ENCODE results near the gene INTS7.
A peak's percentile ranks its signal among the peaks of the same experiment; 100 is the strongest.
"Not testable (repeated sequence)": the region's sequence is repeated elsewhere in the genome, so short reads cannot be mapped to it uniquely, and the experiment has no call there.

The INTS7 gene

DNA sequence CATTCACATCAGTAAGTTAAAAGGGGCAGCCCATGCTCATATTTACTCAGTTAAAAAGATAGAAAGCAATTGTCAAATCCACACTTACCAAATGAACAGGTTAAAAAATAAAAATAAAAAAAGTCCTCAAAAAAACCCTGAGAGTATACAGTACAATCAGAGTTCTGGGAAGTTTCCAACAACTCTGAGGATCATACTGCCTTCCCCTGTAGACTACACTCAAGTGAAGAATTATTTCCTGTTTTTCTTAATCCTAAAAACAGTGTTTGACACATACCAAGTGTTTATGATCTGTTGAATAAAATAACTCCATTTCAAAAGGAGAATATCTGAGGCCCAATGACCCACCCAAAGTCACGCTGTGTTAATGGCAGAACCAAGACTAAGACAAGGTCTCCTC, 61.8 kb downstream of the INTS7 start:
- DNase-seq, result no peak

- no peak for DNase-seq
Measured at GRCh38 chr1:211968200-211968834, 67.0 kb downstream of the INTS7 start.

GRCh38 chr1:211967704-211968103, 67.7 kb downstream of the INTS7 start:
- DNase-seq, result no peak

- DNase-seq, result no peak
Measured at GRCh38 chr1:211965108-211965805, 70.1 kb downstream of the INTS7 start.

GRCh38 chr1:211959680-211960079, 75.7 kb downstream of the INTS7 start:
- DNase-seq, result no peak

DNA sequence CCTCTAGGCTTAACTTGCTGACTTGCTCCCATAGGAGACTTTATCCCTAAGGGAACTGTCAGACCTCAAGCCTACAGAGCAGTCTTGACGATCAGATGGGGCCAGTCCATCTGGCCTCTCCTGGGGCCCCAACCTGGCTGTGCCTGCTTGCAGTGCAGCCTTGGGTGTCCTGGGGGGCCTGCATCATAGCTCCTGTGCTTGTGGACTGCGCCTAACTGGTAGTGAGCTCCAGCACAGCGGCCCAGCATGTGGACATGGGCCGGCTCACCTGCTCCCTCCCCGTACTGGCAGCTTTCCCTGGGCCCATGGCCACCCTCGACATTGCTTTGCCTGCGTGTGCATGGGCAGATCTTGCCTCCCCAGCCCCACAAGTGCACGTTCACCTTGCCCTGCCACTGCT, 76.1 kb downstream of the INTS7 start:
- no peak for DNase-seq

GRCh38 chr1:211954028-211954427, 81.3 kb downstream of the INTS7 start:
- DNase-seq, result not testable (repeated sequence)

DNA sequence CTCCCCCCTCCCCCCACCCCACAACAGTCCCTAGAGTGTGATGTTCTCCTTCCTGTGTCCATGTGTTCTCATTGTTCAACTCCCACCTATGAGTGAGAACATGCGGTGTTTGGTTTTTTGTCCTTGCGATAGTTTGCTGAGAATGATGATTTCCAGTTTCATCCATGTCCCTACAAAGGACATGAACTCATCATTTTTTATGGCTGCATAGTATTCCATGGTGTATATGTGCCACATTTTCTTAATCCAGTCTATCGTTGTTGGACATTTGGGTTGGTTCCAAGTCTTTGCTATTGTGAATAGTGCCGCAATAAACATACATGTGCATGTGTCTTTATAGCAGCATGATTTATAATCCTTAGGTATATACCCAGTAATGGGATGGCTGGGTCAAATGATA, 81.8 kb downstream of the INTS7 start:
- not testable (repeated sequence) for DNase-seq

- no peak for DNase-seq
Measured at GRCh38 chr1:211952299-211952698, 83.1 kb downstream of the INTS7 start.

DNA sequence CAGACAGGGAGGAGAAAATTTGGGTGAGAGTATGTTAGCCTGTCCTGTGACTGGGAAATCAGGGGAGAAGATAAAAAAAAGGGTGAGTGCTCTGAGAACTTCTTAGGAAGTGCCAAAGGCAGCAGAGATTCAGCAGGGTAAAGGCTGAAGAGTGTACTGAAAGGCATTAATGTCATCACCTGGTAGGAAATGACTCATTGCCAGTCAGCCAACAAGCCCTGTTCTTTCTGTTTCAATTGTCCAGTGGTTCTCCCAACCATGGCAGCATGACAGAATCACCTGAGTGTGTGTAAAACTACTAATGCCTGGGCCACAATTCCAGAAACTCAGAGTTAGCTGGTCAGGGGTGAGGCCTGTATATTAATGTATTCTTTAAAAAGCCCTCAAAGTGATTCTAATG, 83.5 kb downstream of the INTS7 start:
- DNase-seq, result no peak

GRCh38 chr1:211948377-211948776, 87.0 kb downstream of the INTS7 start:
- no peak for DNase-seq

DNA sequence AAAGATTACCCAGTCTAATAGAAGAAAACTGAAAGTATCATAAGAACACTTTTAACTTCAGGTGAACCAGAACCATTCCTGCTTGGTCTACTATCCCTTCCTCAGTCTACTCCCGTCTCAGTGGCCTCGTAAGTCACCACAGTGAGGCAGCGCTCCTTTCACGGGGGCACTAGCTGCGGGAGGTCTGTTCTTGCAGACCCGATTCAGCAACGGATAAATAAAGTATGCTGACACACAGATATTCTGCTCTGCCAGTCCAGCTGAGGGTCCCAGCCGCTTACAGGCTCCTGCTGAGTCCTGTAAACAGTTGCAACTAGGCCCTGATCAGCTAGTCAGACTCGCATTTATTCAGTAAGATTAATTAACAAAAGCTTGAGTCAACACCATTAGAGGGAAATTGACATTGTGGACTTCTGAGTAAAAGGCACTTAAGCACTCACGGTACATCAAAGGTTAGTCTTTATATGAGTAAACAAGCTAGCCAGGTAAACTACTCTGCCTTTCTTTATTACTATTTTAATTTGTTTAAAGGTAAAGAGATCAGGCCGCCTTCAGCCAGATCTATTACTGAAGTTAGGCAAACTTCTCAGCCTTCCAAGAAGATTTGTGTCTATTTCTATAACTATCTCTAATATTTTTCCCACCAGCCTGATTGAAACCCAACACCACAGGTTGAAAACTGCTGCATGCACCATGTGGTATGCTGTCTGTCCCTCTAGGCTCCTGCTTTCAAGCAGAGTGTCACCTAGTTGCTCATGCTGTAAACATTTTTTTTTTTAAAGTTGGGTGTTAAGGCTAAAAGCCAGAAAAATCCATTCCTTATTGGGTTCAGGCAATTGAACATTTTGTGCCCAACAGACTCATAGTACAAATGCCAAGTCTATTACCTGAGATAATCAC, 87.7 kb downstream of the INTS7 start:
- no peak for DNase-seq

GRCh38 chr1:211944733-211945500, 90.4 kb downstream of the INTS7 start:
- peak; percentile 44 for DNase-seq

- DNase-seq, result no peak
Measured at GRCh38 chr1:211942583-211942982, 92.8 kb downstream of the INTS7 start.

DNA sequence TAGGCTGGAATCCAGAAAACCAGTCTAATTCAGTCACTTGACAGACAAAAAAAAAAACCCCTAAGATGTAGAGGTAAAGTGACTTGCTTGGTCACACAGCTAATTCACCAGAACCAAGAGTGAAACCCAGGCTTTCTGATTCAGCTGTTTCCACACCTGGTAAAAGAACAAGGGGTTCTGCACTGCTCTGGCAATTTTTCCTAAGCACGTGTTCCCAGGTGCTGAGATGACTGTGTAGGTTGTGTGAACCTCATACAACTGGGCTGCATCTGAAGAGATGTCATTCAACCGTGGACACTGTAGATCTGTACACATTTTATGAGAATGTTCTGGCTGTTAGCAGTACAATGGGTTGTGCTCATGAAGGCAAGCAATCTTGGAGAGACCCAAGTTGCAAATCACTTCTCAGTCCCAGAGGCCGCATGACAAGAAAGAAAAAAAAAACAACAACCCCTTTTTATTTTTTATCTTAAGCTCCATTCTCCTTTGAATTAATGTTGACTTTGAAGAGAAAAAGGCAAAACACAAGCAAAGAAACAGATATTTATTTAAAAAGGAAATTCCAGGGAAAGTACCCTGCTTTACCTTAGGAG, 95.4 kb downstream of the INTS7 start:
- no peak for DNase-seq

- no peak for DNase-seq
Measured at GRCh38 chr1:211938561-211938997, 96.8 kb downstream of the INTS7 start.

DNA sequence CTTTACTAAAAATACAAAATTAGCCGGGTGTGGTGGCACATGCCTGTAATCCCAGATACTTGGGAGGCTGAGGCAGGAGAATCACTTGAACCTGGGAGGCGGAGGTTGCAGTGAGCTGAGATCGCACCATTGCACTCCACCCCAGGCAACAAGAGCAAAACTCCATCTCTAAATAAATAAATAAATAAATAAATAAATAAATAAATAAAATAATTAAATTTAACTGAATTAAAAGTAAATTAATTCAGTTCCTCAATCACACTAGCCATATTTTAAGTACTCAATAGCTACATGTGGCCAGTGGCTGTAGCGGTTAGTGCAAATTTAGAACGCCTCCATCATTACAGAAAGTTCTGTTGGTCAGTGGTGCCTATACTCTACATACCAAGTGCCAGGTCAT, 97.9 kb downstream of the INTS7 start:
- not testable (repeated sequence) for DNase-seq

- DNase-seq, result no peak
Measured at GRCh38 chr1:211935448-211935970, 99.8 kb downstream of the INTS7 start.

DNA sequence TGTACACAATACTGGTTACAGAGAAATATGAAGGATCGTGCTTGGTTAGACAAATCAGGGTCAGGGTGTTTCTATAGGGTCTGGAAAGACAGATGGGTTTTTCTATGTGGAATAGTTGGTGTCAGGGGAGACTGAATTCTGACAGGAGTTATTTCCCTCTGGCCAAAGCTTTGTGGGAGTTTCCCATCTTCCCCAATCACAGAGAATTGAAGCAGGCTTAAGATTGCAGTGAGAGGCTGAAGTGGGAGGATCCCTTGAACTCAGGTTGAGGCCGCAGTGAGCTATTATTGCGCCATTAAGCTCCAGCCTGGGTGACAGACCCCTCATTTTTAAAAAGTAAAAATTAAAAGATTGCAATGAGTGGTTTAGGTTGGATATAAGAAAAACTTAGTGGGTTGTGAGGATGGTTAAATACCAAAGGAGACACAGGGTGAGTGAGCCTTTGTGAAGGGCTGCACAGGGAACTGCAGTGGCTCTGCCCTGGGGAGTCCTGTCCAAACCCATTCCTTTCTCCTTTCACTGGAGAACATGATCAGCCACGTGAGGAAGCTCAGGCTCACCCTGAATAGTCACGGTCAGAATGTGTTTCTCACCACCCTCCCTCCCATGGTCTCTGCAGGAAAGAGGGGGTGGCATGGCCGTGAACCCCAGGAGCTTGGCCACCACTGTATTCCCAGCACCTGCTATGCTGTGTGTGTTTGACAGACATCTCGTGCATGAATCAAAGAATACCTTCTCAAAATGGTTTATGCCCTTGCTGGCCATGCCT, 101.2 kb downstream of the INTS7 start:
- DNase-seq, result no peak

- no peak for DNase-seq
Measured at GRCh38 chr1:211932933-211933254, 102.5 kb downstream of the INTS7 start.

DNA sequence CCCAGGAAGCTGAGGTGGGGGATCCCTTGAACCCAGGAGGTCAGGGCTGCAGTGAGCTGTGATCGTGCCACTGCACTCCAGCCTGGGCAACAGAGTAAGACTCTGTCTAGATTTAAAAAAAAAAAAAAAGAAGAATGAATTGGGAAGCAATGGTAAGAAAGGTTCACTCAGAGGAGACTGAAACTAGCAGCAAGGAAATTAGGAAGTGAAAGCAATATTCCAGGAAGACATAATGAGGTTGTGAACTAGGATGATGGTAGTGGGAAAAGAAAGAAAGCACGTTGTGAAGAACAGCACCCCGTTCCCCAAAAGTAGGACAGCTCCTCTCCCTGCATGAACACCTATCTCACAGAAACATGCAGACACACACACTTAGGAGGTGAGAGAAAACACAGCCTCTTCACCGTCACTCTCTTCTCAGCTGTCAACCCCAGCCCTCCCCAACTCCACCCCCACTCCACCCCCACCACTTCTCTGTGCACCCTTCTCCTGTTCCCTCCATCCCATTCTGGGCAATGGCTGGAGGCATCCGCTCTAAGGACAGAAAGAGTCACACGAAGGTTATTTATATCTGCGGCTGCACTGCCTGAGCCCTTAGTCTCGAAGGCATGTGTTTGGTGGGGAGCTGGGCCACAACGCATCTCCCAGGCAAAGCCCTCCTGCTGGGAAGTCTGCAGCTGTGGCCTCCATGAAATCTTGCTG, 103.0 kb downstream of the INTS7 start:
- no peak for DNase-seq
